Body of pancreas (tissue), 4 donors: ENCODE data around the gene SNX24. TPM values are rescaled to one million over a fixed set of nuclear protein-coding genes. Genes with fewer than 3 reads are reported as not detected.
A peak's percentile ranks its signal among the peaks of the same experiment; 100 is the strongest.

ENCODE experiments used
- ATAC-seq: fragments of 150-250 bp; one replicate; pipeline ENCODE4 v1.9.1; 2016
- DNase-seq, 4 donors: peaks; one replicate each; pipeline ENCODE4 v3.0.0-alpha.2; 2019
- H3K27ac ChIP-seq, 4 donors: fragments of 200-600 bp; sonication (generic); 1 replicate in 3 of 4; 2 replicates in 1 of 4; pipeline versions ENCODE4 v1.5.1 to v1.6.1; 2016 to 2019; ENCODE audit warnings: mild to moderate bottlenecking in 1 of 4, mixed read lengths in 1 of 4, moderate library complexity in 1 of 4
- H3K27me3 ChIP-seq, 2 donors: fragments of 200-600 bp; sonication (generic); one replicate each; pipeline ENCODE4 v1.6.0; 2016; ENCODE audit warnings: mild to moderate bottlenecking in 1 of 2
- H3K36me3 ChIP-seq, 2 donors: fragments of 200-600 bp; sonication (generic); replicated peaks in 1 of 2; 2 replicates each; pipeline ENCODE4 v1.5.1; 2016; ENCODE audit warnings: low read depth in 2 of 2; ENCODE audit not compliant: insufficient read depth in 1 of 2
- H3K4me1 ChIP-seq: fragments of 200-600 bp; sonication (generic); one replicate; pipeline ENCODE4 v1.6.0; 2016
- H3K4me3 ChIP-seq, 2 donors: fragments of 200-600 bp; sonication (generic); 1 replicate in 1 of 2; 2 replicates in 1 of 2; pipeline ENCODE4 v1.5.1; 2016 to 2019
- H3K9me3 ChIP-seq, 3 donors: fragments of 200-600 bp; sonication (generic); 1 replicate in 2 of 3; 2 replicates in 1 of 3; pipeline ENCODE4 v1.5.1; 2016
- CTCF ChIP-seq, 7 experiments: fragments of 450-650 bp in 4 of 7; fragments of 200-600 bp in 3 of 7; sonication (generic) in 3 of 7; IDR thresholded peaks; one replicate each; pipeline ENCODE4 v1.5.1; 2016 to 2019; ENCODE audit warnings: antibody characterized with exemption in 7 of 7
- POLR2A ChIP-seq, 3 donors: fragments of 450-650 bp; IDR thresholded peaks; one replicate each; pipeline ENCODE4 v1.6.1; 2016; ENCODE audit warnings: antibody characterized with exemption in 3 of 3, mild to moderate bottlenecking in 2 of 3
- WGBS, 2 donors: methylation state at CpG; one replicate each; pipeline ENCODE4 v1.1.5; 2017; 5-methylcytosine and 5-hydroxymethylcytosine counted together
- intact Hi-C: fragments of 100-400 bp; cut with DNase I; formaldehyde crosslinking; loops from one replicate; pipeline ENCODE4 v1.15.1; 2023
- total RNA-seq, 2 donors: library from RNA; depleted of rRNA; stranded (reverse); fragments of >200 nt; gene quantifications; one replicate each; pipeline ENCODE4 v1.1.0, GENCODE V29; 2016

SNX24 gene
- total RNA-seq, 2 donors from 2014 or later = 6.7 to 19.1 TPM

- peaks cover 4% of the 10 kb centered on the region for H3K4me1 ChIP-seq
- no peak overlapping the region for H3K27ac ChIP-seq
- intact Hi-C loops = no loop called here
- H3K27me3 ChIP-seq = no peaks in the 10 kb centered on the region
- H3K36me3 ChIP-seq = no peaks in the 10 kb centered on the region
- ATAC-seq (no peak), DNase-seq (no peak)
- no peak for TF ChIP-seq POLR2A (IDR thresholded peaks at IDR 0.05)
- no peak for TF ChIP-seq CTCF (IDR thresholded peaks at IDR 0.05)
- H3K9me3 ChIP-seq = peaks cover 0 to 8% (median 0%) of the 10 kb centered on the region in 3 donors
- H3K4me3 ChIP-seq = no peak overlapping the region
These were observed 109.3 kb downstream of the SNX24 start for GRCh38 chr5:122954719-122955118.

GRCh38 chr5:122957457-122957856, 112.0 kb downstream of the SNX24 start:
- peaks cover 4% of the 10 kb centered on the region for H3K4me1 ChIP-seq
- peaks cover 0 to 8% (median 0%) of the 10 kb centered on the region in 3 donors for H3K9me3 ChIP-seq
- ATAC-seq (no peak), DNase-seq (no peak)
- H3K4me3 ChIP-seq = no peak overlapping the region
- H3K36me3 ChIP-seq = no peaks in the 10 kb centered on the region
- intact Hi-C loops = no loop called here
- no peak for TF ChIP-seq POLR2A (IDR thresholded peaks at IDR 0.05)
- TF ChIP-seq CTCF (IDR thresholded peaks at IDR 0.05) = no peak
- H3K27ac ChIP-seq = no peak overlapping the region
- no peaks in the 10 kb centered on the region for H3K27me3 ChIP-seq

- DNase-seq = no peak
- peaks cover 4% of the 10 kb centered on the region for H3K4me1 ChIP-seq
- no peak for TF ChIP-seq POLR2A (IDR thresholded peaks at IDR 0.05)
- no peak for TF ChIP-seq CTCF (IDR thresholded peaks at IDR 0.05)
- 33 to 43% methylated on average over 4 of the region's 4 CpGs for WGBS, 2 donors
- no peak for ATAC-seq
- H3K4me3 ChIP-seq = no peak overlapping the region
- H3K27ac ChIP-seq = no peak overlapping the region
- no peaks in the 10 kb centered on the region for H3K27me3 ChIP-seq
- peaks cover 0 to 8% (median 0%) of the 10 kb centered on the region in 3 donors for H3K9me3 ChIP-seq
- intact Hi-C loops = no loop called here
- no peaks in the 10 kb centered on the region for H3K36me3 ChIP-seq
These were observed 114.5 kb downstream of the SNX24 start for GRCh38 chr5:122959740-122960445.

GRCh38 chr5:122963305-122963704, 117.9 kb downstream of the SNX24 start:
- Histone ChIP-seq H3K4me1 (peaks cover 35% of the 10 kb centered on the region), H3K4me3 (no peak overlapping the region), H3K27me3 (no peaks in the 10 kb centered on the region), H3K36me3 (no peaks in the 10 kb centered on the region), H3K9me3 (no peaks in the 10 kb centered on the region), H3K27ac (no peak overlapping the region)
- DNase-seq = no peak
- no peak for ATAC-seq
- intact Hi-C loops = no loop called here
- no peak for TF ChIP-seq POLR2A (IDR thresholded peaks at IDR 0.05)
- no peak for TF ChIP-seq CTCF (IDR thresholded peaks at IDR 0.05)

- Histone ChIP-seq H3K4me1 (peaks cover 30% of the 10 kb centered on the region), H3K4me3 (no peak overlapping the region), H3K9me3 (no peaks in the 10 kb centered on the region), H3K27me3 (no peaks in the 10 kb centered on the region), H3K27ac (no peak overlapping the region), H3K36me3 (no peaks in the 10 kb centered on the region)
- intact Hi-C loops = no loop called here
- no peak for TF ChIP-seq CTCF (IDR thresholded peaks at IDR 0.05)
- TF ChIP-seq POLR2A (IDR thresholded peaks at IDR 0.05) = no peak
- ATAC-seq (no peak), DNase-seq (peak in 1 of 4 donors; percentile 24)
- 25 to 28% methylated on average over 1 of the region's 1 CpG for WGBS, 2 donors
These were observed 119.7 kb downstream of the SNX24 start for GRCh38 chr5:122965111-122965510.
